ENCODE data around the gene DMXL2.
"Not testable (repeated sequence)": the region's sequence is repeated elsewhere in the genome, so short reads cannot be mapped to it uniquely, and the experiment has no call there.

DMXL2 gene

GRCh38 chr15:51491941-51492340 is 130.6 kb downstream of the DMXL2 start:
- no peak for DNase-seq

DNA sequence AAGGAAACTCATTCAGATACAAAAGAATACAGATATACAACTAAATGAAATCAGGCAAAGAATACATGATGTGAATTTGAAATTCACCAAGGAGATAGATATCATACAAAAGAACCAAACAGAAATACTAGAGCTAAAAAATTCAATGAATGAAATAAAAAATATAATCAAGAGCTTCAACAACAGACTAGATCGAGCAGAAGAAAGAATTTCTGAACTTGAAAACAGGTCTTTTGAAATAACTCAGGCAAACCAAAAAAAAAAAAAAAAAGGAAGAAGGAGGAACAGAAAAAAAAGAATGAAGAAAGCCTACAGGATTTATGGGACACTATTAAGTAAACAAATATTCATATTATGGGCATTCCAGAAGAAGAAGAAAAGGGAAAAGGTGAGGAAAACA is 137.8 kb downstream of the DMXL2 start:
- no peak for DNase-seq

- no peak for DNase-seq
These were observed 138.6 kb downstream of the DMXL2 start for GRCh38 chr15:51483985-51484384.

GRCh38 chr15:51483520-51483919 is 139.1 kb downstream of the DMXL2 start:
- DNase-seq: no peak

GRCh38 chr15:51475736-51476135 is 146.8 kb downstream of the DMXL2 start:
- DNase-seq: no peak

DNA sequence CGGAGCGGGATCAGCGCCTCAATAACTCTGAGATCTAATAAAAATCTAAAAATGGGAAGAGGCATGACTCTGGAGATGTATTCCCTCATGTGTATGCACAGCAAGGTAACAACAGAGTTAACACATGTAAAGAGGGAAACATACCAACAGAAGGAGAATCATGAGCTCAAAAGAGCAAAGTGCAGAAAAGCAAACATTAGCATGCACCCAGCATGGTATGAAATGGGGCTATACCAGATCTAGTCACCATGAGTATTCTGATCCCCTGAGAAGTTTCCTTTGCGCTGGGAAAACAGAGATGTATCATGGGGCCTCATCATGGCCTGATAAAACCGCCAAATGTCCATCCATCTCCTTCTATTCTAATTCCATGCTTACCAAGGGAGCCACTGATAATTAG is 152.1 kb downstream of the DMXL2 start:
- DNase-seq: no peak

DNA sequence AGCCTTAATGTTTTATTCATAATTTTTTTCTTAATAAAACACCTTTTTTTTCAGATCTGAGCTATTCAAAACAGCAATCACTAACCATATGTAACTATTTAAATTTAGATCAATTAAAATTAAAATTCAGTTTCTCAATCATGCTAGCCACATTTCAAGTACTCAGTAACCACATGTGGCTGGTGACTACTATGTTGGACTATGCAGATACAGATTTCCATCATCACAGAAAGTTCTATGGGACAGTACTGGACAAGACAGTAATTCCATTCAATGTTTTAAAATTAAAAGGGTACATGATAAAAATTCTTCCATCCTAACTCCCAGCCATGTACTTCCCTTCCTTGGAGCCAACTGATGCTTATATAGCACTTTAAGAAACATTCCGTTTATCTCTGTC is 161.8 kb downstream of the DMXL2 start:
- DNase-seq: no peak

- no peak for DNase-seq
These were observed 172.6 kb downstream of the DMXL2 start for GRCh38 chr15:51450001-51450400.

GRCh38 chr15:51448622-51449399 is 173.8 kb downstream of the DMXL2 start:
- no peak for DNase-seq

- DNase-seq: no peak
These were observed 174.5 kb downstream of the DMXL2 start for GRCh38 chr15:51447855-51448621.

DNA sequence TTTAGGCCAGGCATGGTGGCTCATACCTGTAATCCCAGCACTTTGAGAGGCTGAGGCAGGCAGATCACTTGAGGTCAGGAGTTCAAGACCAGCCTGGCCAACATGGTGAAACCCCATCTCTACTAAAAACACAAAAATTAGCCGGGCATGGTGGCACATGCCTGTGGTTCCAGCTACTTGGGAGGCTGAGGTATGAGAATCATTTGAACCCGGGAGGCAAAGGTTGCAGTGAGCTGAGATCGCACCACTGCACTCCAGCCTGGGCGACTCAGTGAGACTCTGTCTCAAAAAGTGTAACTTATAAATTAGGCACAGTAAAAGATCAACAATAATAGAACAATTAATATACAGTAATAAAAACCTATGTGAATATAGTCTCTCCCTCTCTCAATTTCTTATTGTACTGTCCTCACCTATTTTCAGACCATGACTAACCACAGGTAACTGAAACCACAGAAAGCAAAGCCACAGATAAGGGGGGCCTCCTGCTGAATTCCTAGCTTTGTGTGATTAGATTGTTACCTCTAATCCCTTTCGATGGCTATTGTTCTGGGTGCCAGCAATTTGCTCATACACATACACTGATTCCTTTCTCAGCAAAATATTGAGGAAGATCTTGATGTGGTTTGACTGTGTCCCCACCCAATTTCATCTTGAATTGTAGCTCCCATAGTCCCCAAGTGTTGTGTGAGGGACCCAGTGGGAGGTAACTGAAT is 176.4 kb downstream of the DMXL2 start:
- not testable (repeated sequence) for DNase-seq

GRCh38 chr15:51444807-51445206 is 177.8 kb downstream of the DMXL2 start:
- DNase-seq: no peak

DNA sequence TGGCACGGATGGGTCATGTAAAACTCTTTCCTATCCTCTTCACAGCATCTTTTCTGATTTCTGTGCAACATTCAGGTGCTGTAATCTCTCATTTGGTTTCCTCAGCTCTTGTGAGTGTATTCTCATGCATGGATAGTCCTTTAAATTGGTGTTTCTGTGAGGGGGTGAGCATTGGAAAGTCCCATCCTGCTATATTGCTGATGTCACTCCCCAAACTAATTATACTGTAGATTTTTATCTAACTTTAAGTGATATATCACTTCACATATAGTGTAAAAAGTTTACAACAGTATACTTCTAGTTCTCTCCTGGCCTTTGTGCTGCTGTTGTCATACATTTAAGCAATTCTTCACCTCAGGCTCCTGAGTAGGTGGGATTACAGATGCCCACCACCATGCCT is 178.5 kb downstream of the DMXL2 start:
- no peak for DNase-seq

DNA sequence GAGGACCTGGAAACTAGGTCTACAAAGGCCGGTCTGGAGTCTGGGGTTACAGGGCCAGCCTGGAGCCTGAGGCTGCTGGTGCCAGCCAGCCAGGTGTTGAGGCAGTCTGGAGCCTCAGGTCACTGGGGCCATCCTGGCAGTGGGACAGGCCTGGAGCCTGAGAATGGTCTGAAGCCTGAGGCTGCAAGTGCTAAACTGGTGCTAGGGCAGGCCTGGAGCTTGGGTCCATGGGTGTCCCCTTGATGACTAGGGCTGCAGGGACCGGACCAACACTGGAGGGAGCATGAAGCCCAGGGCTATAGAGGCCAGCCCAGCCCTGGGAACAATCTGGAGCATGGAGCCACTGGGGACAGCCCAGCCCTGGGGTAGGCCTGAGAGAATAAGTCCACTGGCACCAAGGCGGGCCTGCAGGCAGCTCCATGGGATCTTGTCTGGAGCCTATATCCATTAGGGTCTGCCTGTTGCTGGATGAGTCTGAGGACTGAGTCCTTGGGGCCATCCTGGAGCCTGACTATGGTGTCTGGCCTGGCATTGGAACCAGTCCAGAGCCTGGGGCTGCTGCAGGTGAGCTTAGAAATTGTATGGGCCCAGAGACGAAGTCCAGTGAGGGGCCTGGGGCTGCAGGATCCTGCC is 179.2 kb downstream of the DMXL2 start:
- DNase-seq: no peak

DNA sequence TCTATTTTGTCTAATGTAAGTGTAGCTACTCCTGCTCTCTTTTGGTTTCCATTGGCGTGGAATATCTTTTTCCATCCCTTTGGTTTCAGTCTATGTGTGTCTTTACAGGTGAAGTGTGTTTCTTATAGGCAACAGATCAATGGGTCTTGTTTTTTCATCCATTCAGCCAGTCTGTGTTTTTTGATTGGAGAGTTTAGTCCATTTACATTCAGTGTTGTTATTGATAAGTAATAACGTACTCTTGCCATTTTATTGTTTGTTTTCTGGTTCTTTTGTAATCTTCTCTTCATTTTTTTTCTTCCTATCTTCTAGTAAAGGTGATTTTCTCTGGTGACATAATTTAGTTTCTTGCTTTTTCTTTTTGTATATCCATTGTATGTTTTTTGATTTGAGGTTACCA is 184.0 kb downstream of the DMXL2 start:
- DNase-seq: no peak

GRCh38 chr15:51425517-51426040 is 197.0 kb downstream of the DMXL2 start:
- DNase-seq: no peak

DNA sequence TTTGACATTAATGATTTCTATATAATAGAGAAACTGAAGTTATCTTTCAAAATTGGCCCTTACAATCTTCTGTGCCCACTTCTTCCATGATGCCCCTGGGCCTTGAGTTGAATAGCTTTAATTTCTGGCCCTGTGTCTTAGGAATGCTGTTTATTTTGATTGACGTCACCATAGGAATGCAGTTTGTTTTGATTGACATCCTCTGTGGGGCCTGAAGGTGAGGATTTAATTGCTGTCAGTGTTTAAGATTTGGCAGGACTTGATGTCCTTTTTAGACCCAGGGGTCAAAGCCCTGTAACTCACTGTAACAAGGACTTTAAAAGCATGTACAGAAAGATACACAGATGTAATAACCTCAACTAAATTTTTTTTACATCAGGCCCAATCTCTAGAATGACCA is 197.8 kb downstream of the DMXL2 start:
- no peak for DNase-seq

DNA sequence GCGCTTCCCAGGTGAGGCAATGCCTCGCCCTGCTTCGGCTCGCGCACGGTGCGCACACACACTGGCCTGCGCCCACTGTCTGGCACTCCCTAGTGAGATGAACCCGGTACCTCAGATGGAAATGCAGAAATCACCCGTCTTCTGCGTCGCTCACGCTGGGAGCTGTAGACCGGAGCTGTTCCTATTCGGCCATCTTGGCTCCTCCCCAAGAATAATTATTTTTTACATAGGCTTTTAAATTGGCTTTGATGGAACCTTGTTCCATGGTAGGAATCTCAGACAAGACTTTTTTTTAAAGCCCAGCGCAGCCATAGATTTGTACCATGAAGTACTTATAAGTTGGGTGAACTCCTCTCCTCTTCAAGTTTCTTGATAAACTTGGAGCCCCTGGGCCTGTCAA is 199.5 kb downstream of the DMXL2 start:
- DNase-seq: not testable (repeated sequence)

GRCh38 chr15:51416129-51416528 is 206.4 kb downstream of the DMXL2 start:
- no peak for DNase-seq

- DNase-seq: no peak
These were observed 208.2 kb downstream of the DMXL2 start for GRCh38 chr15:51414256-51414860.

DNA sequence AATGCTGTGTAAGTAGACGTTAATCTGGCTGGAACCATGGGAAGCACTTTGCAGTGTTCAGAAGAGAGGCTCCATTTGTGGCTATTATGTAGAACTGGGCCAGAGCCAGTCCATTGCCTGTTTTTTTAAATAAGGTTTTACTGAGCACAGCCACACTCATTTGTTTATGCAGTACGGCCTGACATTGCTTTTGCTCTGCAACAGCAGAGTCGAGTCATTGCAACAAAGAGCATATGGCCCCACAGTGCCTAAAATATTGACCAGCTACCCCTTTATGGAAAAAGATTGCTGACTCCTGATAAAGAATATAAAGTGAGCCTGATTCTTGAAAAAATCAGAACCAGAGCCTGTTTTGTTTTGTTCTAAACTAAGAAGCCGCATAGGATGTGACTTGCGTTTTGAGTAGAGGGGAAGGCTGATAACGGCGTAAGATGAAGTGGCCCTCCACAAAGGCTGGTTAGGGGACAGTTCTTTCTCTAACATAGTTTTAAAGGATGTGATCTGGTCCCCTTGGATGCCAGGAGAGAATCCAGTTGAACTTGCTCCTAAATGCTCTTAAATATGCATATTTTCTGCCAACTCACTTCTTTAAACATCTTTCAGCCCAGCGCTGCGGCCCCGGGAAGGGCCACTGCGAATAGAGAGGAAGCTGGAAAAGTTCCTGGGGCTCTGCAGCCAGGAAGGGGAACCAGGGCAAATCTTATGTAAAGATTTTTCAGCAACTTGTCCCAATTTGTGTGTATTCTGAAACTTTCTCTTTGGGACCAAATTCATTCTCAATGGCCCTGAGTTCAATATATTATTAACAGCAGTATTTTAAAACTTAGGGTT is 216.7 kb downstream of the DMXL2 start:
- DNase-seq: no peak
